Mesothelial cell of epicardium (in vitro differentiated cells): ENCODE measurements around the gene KLHL11. TPM values are rescaled to one million over a fixed set of nuclear protein-coding genes. Genes with fewer than 3 reads are reported as not detected.
A peak's percentile ranks its signal among the peaks of the same experiment; 100 is the strongest.

Source experiments
- DNase-seq, 2 experiments: peaks; one replicate each; pipeline ENCODE4 v3.0.0; 2021; ENCODE audit warnings: low spot score in 2 of 2; ENCODE audit not compliant: unreplicated experiment in 2 of 2
- H3K27ac Mint-ChIP-seq: 2 replicates; pipeline ENCODE4 v1.8.0; 2021; ENCODE audit warnings: mixed read lengths
- H3K27me3 Mint-ChIP-seq: 2 replicates; pipeline ENCODE4 v1.8.0; 2021; ENCODE audit warnings: low read depth, mixed read lengths
- H3K36me3 Mint-ChIP-seq: 2 replicates; pipeline ENCODE4 v1.8.0; 2021; ENCODE audit warnings: mixed read lengths
- H3K4me1 Mint-ChIP-seq: 2 replicates; pipeline ENCODE4 v1.8.0; 2021; ENCODE audit warnings: mixed read lengths
- H3K4me3 Mint-ChIP-seq: 2 replicates; pipeline ENCODE4 v1.8.0; 2021; ENCODE audit warnings: mild to moderate bottlenecking, moderate library complexity, mixed read lengths
- H3K9me3 Mint-ChIP-seq: 2 replicates; pipeline ENCODE4 v1.8.0; 2021; ENCODE audit warnings: mixed read lengths
- CTCF ChIP-seq: fragments of 200-600 bp; sonication (generic); IDR thresholded peaks from one replicate; pipeline ENCODE4 v1.5.0; 2021; ENCODE audit warnings: antibody characterized with exemption; ENCODE audit not compliant: unreplicated experiment
- total RNA-seq: library from RNA; stranded (reverse); gene quantifications from 3 replicates; pipeline ENCODE4 v1.2.1, GENCODE V29; 2021

The KLHL11 gene
- total RNA-seq, 1 donor from 2014 or later = 21.9 TPM

GRCh38 chr17:41813152-41813680 lies 52.0 kb downstream of the KLHL11 start:
- H3K4me1 Mint-ChIP-seq = peaks cover 29% of the 10 kb centered on the region
- TF ChIP-seq CTCF = no peak
- peak overlapping the region; percentile 87 for H3K27ac Mint-ChIP-seq
- peak overlapping the region; percentile 84 for H3K4me3 Mint-ChIP-seq
- H3K36me3 Mint-ChIP-seq = peaks cover 10% of the 10 kb centered on the region
- DNase-seq = no peak
- no peaks in the 10 kb centered on the region for H3K9me3 Mint-ChIP-seq
- no peaks in the 10 kb centered on the region for H3K27me3 Mint-ChIP-seq

GRCh38 chr17:41812381-41813151 lies 52.7 kb downstream of the KLHL11 start, which contains the start of gene FKBP10:
Gene FKBP10 (plus strand): TSS chr17:41813004. CDS start chr17:41813035, 31 bp downstream.
- H3K4me1 Mint-ChIP-seq = peaks cover 29% of the 10 kb centered on the region
- peak; percentile 73 to 86 for DNase-seq
- peaks cover 12% of the 10 kb centered on the region for H3K36me3 Mint-ChIP-seq
- no peaks in the 10 kb centered on the region for H3K9me3 Mint-ChIP-seq
- TF ChIP-seq CTCF = no peak
- H3K27ac Mint-ChIP-seq = peak within 1 kb of the TSS; percentile 87
- H3K4me3 Mint-ChIP-seq = peak within 1 kb of the TSS; percentile 84
- no peaks in the 10 kb centered on the region for H3K27me3 Mint-ChIP-seq

GRCh38 chr17:41811549-41812380 lies 53.5 kb downstream of the KLHL11 start, which contains the start of gene P3H4:
Gene P3H4 (minus strand): TSS chr17:41811949. CDS start chr17:41811915, 34 bp downstream.
- peaks cover 9% of the 10 kb centered on the region for H3K36me3 Mint-ChIP-seq
- H3K27me3 Mint-ChIP-seq = no peaks in the 10 kb centered on the region
- peak; percentile 72 to 84 for DNase-seq
- H3K9me3 Mint-ChIP-seq = no peaks in the 10 kb centered on the region
- H3K27ac Mint-ChIP-seq = peak within 1 kb of the TSS; percentile 85
- peak within 1 kb of the TSS; percentile 84 for H3K4me3 Mint-ChIP-seq
- peaks cover 29% of the 10 kb centered on the region for H3K4me1 Mint-ChIP-seq
- TF ChIP-seq CTCF = peak; percentile 28

- Mint-ChIP-seq H3K27ac (peak overlapping the region; percentile 85), H3K4me1 (peaks cover 29% of the 10 kb centered on the region), H3K27me3 (no peaks in the 10 kb centered on the region), H3K36me3 (peaks cover 9% of the 10 kb centered on the region), H3K9me3 (no peaks in the 10 kb centered on the region), H3K4me3 (peak overlapping the region; percentile 84)
- DNase-seq = no peak
- TF ChIP-seq CTCF = no peak
Observed at GRCh38 chr17:41810659-41811548, 54.3 kb downstream of the KLHL11 start.
